Naive thymus-derived CD8-positive, alpha-beta T cell (primary cell): Measurements from ENCODE around the gene SECISBP2L. TPM values are rescaled to one million over a fixed set of nuclear protein-coding genes. Genes with fewer than 3 reads are reported as not detected.
"Not testable (repeated sequence)": the region's sequence is repeated elsewhere in the genome, so short reads cannot be mapped to it uniquely, and the experiment has no call there.

ENCODE experiments used
- ATAC-seq, 2 donors: fragments of 150-1000 bp; cut with Tn5 transposase in 1 of 2; sonication (Bioruptor Pico), chemical (Tn5 transposase) in 1 of 2; 1 replicate in 1 of 2; 2 replicates in 1 of 2; pipeline ENCODE4 v1.10.0; 2021; ENCODE audit warnings: mild to moderate bottlenecking in 2 of 2, moderate library complexity in 2 of 2
- POLR2A ChIA-PET: fragments of 350-600 bp; sonication (Branson Sonifier 250); formaldehyde crosslinking; loops from one replicate; lab custom pipeline; 2021; ENCODE audit warnings: antibody characterized with exemption; lab: Charles Lee
- DNase-seq, 10 donors: peaks; one replicate each; pipeline versions ENCODE4 v3.0.0 to v3.0.0-alpha.2; 2020 to 2022
- H3K27ac Mint-ChIP-seq, 10 donors: one replicate each; pipeline ENCODE4 v1.8.0; 2020 to 2022; ENCODE audit warnings: mild to moderate bottlenecking in 10 of 10, mixed read lengths in 10 of 10, moderate library complexity in 4 of 10, inconsistent platforms in 1 of 10
- H3K27me3 Mint-ChIP-seq, 5 donors: one replicate each; pipeline ENCODE4 v1.8.0; 2021 to 2022; ENCODE audit warnings: mixed read lengths in 5 of 5
- H3K36me3 Mint-ChIP-seq, 3 donors: one replicate each; pipeline ENCODE4 v1.8.0; 2020 to 2022; ENCODE audit warnings: mixed read lengths in 3 of 3, mild to moderate bottlenecking in 2 of 3, inconsistent platforms in 1 of 3
- H3K4me1 Mint-ChIP-seq, 4 donors: one replicate each; pipeline ENCODE4 v1.8.0; 2021 to 2022; ENCODE audit warnings: mixed read lengths in 4 of 4
- H3K4me3 Mint-ChIP-seq, 10 donors: one replicate each; pipeline ENCODE4 v1.8.0; 2020 to 2022; ENCODE audit warnings: mild to moderate bottlenecking in 10 of 10, mixed read lengths in 10 of 10, moderate library complexity in 6 of 10, inconsistent platforms in 1 of 10
- H3K9me3 Mint-ChIP-seq, 9 donors: one replicate each; pipeline ENCODE4 v1.8.0; 2020 to 2022; ENCODE audit warnings: mixed read lengths in 9 of 9, mild to moderate bottlenecking in 3 of 9, inconsistent platforms in 1 of 9, moderate library complexity in 1 of 9
- polyA plus RNA-seq, 3 donors: library from polyadenylated mRNA; unstranded; fragments of 300-500 nt; fragmentation: Illumina TruSeq; gene quantifications; one replicate each; pipeline ENCODE4 v1.2.3, GENCODE V29; 2021
- total RNA-seq, 8 experiments: library from RNA in 2 of 8; stranded (reverse) in 2 of 8; gene quantifications; one replicate each; pipeline ENCODE4 v1.2.3 and lab custom pipeline; 2021 to 2026

SECISBP2L gene
- total and polyA plus RNA-seq, 5 experiments from 2014 or later, result 17.6 to 57.3 (median 25.2) TPM

DNA sequence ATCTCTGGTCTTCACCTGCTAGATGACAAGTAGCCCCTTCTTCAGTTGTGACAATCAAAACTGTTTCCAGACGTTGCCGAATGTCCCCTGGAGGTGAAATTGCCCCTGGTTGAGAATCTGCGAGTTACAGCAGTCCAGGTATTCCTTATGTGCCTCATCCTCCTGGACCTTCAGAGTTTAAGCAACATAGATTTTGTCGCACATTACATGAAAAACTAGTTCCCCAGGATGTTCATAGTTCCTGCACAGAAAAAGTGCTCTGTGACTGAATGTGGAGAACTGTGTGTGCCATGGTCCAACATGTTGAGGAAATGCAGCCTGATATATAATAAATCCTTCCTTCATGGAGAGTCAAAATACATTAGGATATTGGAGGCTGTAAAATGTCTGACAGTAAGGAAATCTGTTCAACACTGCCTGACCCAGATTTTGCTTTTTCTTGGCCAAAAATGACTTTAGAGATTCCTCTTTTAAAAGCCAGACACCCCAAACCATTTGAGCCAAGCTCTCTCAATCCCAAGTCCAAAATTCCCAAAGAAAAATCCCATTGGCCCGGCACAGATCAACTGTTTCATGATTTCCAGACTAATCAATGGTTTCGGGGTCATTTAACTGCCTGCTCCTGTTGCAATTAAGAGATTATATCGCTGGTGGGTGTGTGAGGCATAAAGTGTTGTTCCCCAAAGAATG, 62.1 kb downstream of the SECISBP2L start:
- Mint-ChIP-seq H3K9me3 (no peaks in the 10 kb centered on the region), H3K36me3 (peaks cover 0 to 7% (median 0%) of the 10 kb centered on the region in 3 donors), H3K27ac (no peak overlapping the region), H3K4me1 (no peaks in the 10 kb centered on the region), H3K27me3 (peaks cover 8 to 33% (median 15%) of the 10 kb centered on the region in 5 donors), H3K4me3 (no peak overlapping the region)
- ATAC-seq (no peak), DNase-seq (no peak)
- POLR2A ChIA-PET, result no interaction called here

DNA sequence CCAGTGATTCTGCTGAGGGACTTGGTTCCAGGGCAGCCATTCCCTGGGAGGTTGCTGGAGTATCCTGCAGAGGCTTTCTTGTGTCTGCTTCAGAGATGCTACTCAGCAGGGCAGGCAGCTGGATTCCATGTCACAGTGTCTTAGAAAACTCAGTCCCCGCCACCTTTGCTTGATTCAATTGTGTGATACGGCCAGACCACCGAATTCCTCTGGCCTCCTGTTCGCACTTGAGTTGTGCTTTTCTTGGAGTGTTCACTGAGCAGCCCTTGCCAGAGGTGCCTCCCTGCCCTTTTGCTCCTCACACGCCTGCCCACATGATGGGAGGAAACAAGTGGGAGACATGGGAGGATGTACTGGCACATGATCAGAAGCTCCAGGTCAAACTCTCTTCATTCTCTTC, 62.9 kb downstream of the SECISBP2L start:
- DNase-seq (no peak), ATAC-seq (no peak)
- Mint-ChIP-seq H3K27me3 (peaks cover 11 to 41% (median 16%) of the 10 kb centered on the region in 5 donors), H3K36me3 (peaks cover 0 to 3% (median 0%) of the 10 kb centered on the region in 3 donors), H3K27ac (no peak overlapping the region), H3K9me3 (no peaks in the 10 kb centered on the region), H3K4me1 (no peaks in the 10 kb centered on the region), H3K4me3 (no peak overlapping the region)
- POLR2A ChIA-PET, result no interaction called here

DNA sequence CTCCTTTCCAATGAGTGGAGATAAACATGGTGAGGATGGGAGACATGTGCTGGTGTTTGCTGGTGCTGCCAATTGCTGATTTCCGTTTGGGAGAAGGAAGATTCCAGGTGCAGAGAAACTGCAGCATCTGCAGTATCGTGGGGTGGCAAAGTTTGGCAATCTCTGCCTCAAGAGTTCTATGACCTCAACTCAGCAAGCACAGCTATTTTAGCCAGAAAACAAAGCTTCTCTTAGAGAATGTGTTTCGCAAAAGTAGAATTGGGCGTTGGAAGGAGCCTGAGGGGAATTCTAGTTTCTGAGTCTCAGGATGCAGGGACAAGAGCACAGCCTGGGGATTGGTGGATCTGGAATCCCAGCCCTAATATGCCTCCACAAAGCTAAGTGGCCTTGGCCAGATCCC, 64.3 kb downstream of the SECISBP2L start:
- Mint-ChIP-seq H3K27me3 (peaks cover 16 to 41% (median 21%) of the 10 kb centered on the region in 5 donors), H3K4me1 (no peaks in the 10 kb centered on the region), H3K9me3 (no peaks in the 10 kb centered on the region), H3K4me3 (no peak overlapping the region), H3K27ac (peak overlapping the region in 1 of 10 donors; percentile 54), H3K36me3 (no peaks in the 10 kb centered on the region)
- ATAC-seq, result no peak
- POLR2A ChIA-PET, result no interaction called here
- DNase-seq, result no peak

DNA sequence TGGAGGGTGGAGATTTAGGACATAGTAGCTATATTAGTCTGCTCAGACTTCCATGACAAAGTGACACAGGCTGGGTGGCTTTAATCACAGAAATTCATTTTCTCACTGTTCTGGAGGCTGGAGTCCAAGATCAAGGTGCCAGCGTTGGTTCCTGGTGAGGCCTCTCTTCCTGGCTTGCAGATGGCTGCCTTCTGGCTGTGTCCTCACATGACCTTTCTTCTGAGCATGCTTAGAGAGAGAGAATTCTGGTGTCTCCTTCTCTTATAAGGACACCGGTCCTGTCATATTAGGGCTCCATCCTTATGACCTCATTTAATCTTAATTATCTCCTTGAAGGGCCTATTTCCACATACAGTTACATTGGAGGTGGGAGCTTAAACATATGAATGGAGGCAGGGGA, 67.6 kb downstream of the SECISBP2L start:
- H3K36me3 Mint-ChIP-seq, result no peaks in the 10 kb centered on the region
- no peaks in the 10 kb centered on the region for H3K9me3 Mint-ChIP-seq
- H3K27ac Mint-ChIP-seq, result no peak overlapping the region
- POLR2A ChIA-PET, result no interaction called here
- H3K4me3 Mint-ChIP-seq, result no peak overlapping the region
- ATAC-seq (no peak), DNase-seq (no peak)
- peaks cover 16 to 52% (median 26%) of the 10 kb centered on the region in 5 donors for H3K27me3 Mint-ChIP-seq
- H3K4me1 Mint-ChIP-seq, result peaks cover 2 to 10% (median 4%) of the 10 kb centered on the region in 4 donors

DNA sequence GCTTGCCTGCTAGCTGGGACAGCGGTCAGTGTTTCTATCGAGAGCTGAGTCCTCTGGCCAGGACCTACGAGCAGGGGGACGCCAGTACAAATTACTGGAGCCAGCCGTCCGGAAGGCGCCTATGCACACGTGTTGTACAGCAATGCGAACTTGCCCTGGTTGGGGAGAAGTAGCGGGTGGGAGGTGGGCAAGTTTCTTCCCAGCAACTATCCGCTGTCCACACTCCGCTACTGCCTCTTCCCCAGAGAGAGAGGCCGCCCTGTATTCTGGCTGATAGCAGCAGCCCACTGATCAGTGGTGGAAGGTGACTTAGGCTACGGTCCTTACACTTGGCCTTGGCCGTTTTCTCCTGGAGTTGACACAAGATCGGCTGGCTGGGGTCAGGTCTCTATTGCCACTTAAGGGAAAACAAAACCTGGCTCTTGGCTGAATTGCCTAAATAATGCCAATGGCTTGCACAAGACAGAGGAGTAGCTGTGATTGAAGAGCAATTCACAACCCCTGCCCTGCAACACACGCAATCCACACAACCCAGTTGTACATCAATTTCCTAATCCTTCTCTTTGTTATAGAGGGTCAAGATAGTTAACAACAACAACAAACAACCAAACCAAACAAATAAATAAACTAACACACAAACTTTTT, 69.7 kb downstream of the SECISBP2L start:
- ATAC-seq, result no peak
- H3K27ac Mint-ChIP-seq, result peak overlapping the region in 1 of 10 donors; percentile 3
- POLR2A ChIA-PET, result interaction anchor here (0.7 kb wide), 1 partner anchor 98 kb away, joined by 3 read pairs; the partner anchor contains the start of gene EID1
- no peaks in the 10 kb centered on the region for H3K9me3 Mint-ChIP-seq
- H3K4me3 Mint-ChIP-seq, result peak overlapping the region in 9 of 10 donors; percentile 10 to 68 (median 63)
- H3K4me1 Mint-ChIP-seq, result peaks cover 2 to 10% (median 4%) of the 10 kb centered on the region in 4 donors
- DNase-seq, result no peak
- no peaks in the 10 kb centered on the region for H3K36me3 Mint-ChIP-seq
- H3K27me3 Mint-ChIP-seq, result peaks cover 17 to 52% (median 30%) of the 10 kb centered on the region in 5 donors

DNA sequence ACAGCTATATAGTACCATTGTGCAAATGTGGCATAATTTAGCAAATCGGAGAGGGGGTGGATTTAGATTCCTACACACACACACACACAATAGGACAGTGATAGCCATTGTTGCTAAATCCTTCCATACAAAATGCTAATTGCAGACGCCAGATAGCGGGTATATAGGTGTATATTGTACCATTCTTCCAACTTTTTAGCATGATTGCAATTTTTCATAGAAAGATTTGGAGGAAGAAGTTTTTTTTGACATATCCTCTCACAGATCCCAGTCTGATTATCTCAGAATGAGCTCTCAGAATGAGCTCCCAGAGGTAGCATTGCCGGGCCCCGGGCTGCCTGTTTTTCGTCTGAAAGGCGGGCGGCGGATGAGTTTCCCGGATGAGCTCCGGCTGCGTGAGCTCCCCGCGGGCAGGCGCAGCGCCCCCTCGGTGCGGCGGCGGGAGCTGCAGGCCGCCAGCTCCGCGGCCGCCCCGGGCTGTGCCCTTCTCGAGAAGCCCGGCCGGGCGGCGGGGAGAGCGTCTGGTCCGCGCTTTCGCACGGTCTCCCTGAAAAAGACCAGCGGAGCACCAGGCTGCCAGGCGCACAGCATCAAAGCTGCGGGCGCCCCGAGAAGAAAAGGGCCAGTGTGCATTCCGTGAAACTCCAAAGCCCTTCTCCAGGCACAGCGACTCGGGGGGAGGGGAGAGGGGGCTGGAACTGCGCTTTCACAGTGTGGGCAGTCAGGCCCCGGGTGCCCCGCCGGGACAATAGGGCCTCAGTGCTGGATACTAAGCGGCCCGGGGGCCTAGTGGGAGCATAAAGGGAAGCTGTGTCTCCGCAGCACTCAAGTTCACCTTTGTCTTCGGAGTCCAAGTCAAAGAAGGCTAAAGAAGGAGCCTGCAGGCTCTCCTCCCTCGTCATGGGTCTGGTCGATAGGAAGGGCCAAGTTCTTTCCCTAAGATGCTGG, 70.5 kb downstream of the SECISBP2L start:
- H3K4me3 Mint-ChIP-seq, result peak overlapping the region; percentile 39 to 70 (median 65)
- H3K27me3 Mint-ChIP-seq, result peaks cover 14 to 53% (median 26%) of the 10 kb centered on the region in 5 donors

DNA sequence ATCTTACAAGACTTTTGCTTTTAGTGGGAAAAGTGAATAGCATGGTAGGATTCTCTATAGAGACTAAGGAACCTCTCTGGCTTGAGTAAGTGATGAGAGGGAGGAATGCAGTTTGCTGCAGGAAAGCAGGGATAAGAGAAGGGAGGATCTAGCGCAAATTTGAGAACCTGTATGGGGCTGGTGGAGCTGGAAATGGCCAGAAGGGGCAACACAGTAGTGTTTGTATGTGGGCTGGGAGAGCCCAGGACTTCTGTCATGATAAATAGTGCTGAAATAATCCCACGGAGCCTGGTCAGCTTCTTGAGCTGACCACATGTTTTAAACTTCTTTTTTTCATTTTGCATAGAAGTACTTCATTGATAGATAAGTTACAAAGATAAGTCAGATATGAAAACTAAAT, 71.4 kb downstream of the SECISBP2L start:
- peak overlapping the region in 6 of 10 donors; percentile 12 to 70 (median 42) for H3K4me3 Mint-ChIP-seq

More for the DNA sequence above, 70.5 kb downstream of the SECISBP2L start:
- DNase-seq (peak; percentile 47 to 75 (median 66)), ATAC-seq (peak; percentile 97 to 100)
- Mint-ChIP-seq H3K36me3 (no peaks in the 10 kb centered on the region), H3K9me3 (no peaks in the 10 kb centered on the region), H3K4me1 (peaks cover 2 to 10% (median 4%) of the 10 kb centered on the region in 4 donors), H3K27ac (no peak overlapping the region)
- POLR2A ChIA-PET, result interaction anchor here (0.7 kb wide), 1 partner anchor 98 kb away, joined by 3 read pairs; the partner anchor contains the start of gene EID1

DNA sequence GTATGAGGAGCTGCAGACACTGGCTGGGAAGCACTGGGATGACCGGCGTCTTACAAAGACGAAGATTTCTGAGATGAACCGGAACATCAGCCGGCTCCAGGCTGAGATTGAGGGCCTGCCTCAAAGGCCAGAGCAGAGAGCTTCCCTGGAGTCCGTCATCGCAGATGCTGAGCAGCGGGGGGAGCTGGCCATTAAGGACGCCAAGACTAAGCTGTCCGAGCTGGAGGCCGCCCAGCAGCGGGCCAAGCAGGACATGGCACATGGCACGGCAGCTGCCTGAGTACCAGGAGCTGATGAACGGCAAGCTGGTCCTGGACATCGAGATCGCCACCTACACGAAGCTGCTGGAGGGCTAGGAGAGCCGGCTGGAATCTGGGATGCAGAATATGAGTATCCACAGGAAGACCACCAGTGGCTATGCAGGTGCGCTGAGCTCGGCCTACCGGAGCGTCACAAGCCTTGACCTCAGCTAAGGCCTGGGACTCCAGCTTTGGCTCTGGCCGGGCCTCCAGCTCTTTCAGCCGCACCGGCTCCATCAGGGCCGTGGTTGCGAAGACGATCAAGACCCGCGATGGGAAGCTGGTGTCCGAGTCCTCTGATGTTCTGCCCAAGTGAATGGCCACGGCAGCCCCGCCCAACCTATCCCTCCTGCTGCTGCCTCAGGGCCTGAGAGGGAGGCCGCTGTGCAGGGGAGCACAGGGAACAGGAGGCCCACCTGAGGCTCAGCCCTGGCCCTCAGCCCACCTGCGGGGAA, 73.3 kb downstream of the SECISBP2L start:
- H3K4me3 Mint-ChIP-seq, result no peak overlapping the region

More for the DNA sequence above, 71.4 kb downstream of the SECISBP2L start:
- Mint-ChIP-seq H3K27ac (no peak overlapping the region), H3K36me3 (no peaks in the 10 kb centered on the region), H3K4me1 (peaks cover 2 to 10% (median 4%) of the 10 kb centered on the region in 4 donors), H3K9me3 (no peaks in the 10 kb centered on the region), H3K27me3 (peaks cover 17 to 51% (median 28%) of the 10 kb centered on the region in 5 donors)
- POLR2A ChIA-PET, result interaction anchor here (0.7 kb wide), 1 partner anchor 97 kb away, joined by 4 read pairs; the partner anchor contains the start of gene EID1
- DNase-seq (no peak), ATAC-seq (no peak)

DNA sequence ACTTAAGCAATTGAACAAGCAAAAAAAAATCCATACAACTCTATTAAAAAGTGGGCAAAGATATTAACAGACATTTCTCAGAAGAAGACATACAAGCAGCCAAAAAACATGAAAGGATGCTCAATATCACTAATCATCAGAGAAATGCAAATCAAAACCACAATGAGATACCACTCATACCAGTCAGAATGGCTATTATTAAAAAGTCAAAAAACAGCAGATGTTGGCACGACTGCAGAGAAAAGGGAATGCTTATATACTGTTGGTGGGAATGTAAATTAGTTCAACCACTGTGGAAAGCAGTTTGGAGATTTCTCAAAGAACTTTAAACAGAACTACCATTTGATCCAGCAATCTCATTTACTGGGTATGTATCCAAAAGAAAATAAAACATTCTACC, 75.3 kb downstream of the SECISBP2L start:
- H3K9me3 Mint-ChIP-seq, DNase-seq, ATAC-seq, H3K4me3 Mint-ChIP-seq, H3K27ac Mint-ChIP-seq, H3K36me3 Mint-ChIP-seq, POLR2A ChIA-PET: not testable (repeated sequence)
- H3K4me1 Mint-ChIP-seq, result peaks cover 10 to 20% (median 14%) of the 10 kb centered on the region in 4 donors
- peaks cover 16 to 63% (median 29%) of the 10 kb centered on the region in 5 donors for H3K27me3 Mint-ChIP-seq

More for the DNA sequence above, 73.3 kb downstream of the SECISBP2L start:
- Mint-ChIP-seq H3K4me1 (peaks cover 4 to 10% (median 5%) of the 10 kb centered on the region in 4 donors), H3K27ac (no peak overlapping the region), H3K36me3 (no peaks in the 10 kb centered on the region), H3K27me3 (peaks cover 10 to 47% (median 26%) of the 10 kb centered on the region in 5 donors), H3K9me3 (no peaks in the 10 kb centered on the region)
- POLR2A ChIA-PET, result interaction anchor here (1.1 kb wide), 1 partner anchor 9 kb away, joined by 3 read pairs; the partner anchor contains the start of gene SHC4
- DNase-seq (no peak), ATAC-seq (no peak)

DNA sequence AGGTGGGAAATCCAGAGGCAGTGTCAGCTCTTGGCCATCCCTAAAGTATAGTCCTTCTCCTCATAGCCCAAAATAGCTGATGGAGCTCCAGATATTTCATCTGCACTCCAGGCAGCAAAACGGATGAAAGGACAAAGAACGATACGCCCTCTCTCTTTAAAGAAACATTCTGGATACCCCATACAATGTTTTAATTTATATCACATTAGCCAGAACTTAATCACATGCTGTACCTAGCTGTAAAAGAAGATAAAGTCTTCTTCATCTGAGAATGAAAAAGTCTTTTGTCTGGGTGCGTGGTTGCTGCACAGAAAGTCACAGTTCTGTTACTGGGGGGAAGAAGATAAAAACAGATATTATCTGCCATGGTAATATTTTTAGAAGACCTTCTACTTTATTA, 78.2 kb downstream of the SECISBP2L start:
- peaks cover 22 to 34% (median 29%) of the 10 kb centered on the region in 4 donors for H3K4me1 Mint-ChIP-seq

DNA sequence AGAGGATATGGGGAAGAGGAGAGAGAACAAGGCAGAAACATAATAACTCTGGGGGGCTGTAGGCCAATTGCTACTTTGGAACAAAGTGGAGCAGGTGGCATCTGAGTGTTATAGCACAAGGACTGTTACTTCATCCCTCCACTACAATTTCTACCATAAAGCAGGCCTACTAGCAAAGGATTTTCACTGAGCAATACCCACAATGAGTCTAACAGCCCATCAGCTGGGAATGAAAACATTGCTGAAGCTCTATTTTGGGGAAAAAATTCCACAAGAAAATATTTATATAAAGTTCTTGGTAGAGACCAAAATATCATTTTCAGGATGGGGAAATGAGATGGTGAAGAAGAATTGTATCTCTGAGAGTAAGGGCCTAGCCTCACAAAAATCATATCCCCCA, 78.9 kb downstream of the SECISBP2L start:
- POLR2A ChIA-PET, result no interaction called here
- H3K9me3 Mint-ChIP-seq, result no peaks in the 10 kb centered on the region
- H3K4me3 Mint-ChIP-seq, result no peak overlapping the region
- H3K36me3 Mint-ChIP-seq, result peaks cover 0 to 3% (median 0%) of the 10 kb centered on the region in 3 donors
- H3K4me1 Mint-ChIP-seq, result peaks cover 22 to 36% (median 32%) of the 10 kb centered on the region in 4 donors
- peaks cover 31 to 76% (median 51%) of the 10 kb centered on the region in 5 donors for H3K27me3 Mint-ChIP-seq
- DNase-seq, result no peak
- H3K27ac Mint-ChIP-seq, result peak overlapping the region in 1 of 10 donors; percentile 44
- no peak for ATAC-seq

More for the DNA sequence above, 78.2 kb downstream of the SECISBP2L start:
- Mint-ChIP-seq H3K27ac (no peak overlapping the region), H3K36me3 (peaks cover 0 to 3% (median 0%) of the 10 kb centered on the region in 3 donors), H3K27me3 (peaks cover 31 to 79% (median 51%) of the 10 kb centered on the region in 5 donors), H3K9me3 (no peaks in the 10 kb centered on the region), H3K4me3 (no peak overlapping the region)
- DNase-seq, result no peak
- POLR2A ChIA-PET, result no interaction called here
- no peak for ATAC-seq
